ENCODE data around the gene TAOK2. TPM values are rescaled to one million over a fixed set of nuclear protein-coding genes. Genes with fewer than 3 reads are reported as not detected.

Gene TAOK2
- total RNA-seq, 4 donors from 2014 or later = 51.3 to 88.8 (median 66.0) TPM

DNA sequence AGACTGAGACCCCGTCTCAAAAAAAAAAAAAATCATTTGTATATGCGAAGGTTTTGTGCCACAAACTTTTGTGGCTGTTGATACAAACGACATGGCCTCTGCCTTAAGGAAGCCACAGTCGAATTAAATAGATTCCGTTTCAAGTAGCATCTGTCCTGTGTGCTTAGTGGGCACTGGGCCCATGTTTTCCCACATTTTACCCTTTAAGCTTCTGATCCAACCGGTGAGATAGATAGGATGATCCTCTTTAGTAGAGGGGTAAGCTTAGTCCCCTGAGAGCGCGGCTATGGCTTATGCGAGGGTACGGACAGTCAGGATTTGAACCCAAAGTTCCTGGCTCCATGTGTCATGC is 12.6 kb upstream of the TAOK2 start:
- TF ChIP-seq POLR2A (IDR thresholded peaks at IDR 0.05) (no peak), EP300 (IDR thresholded peaks at IDR 0.05) (no peak)
- Histone ChIP-seq H3K9me3 (no peaks in the 10 kb centered on the region), H3K36me3 (peaks cover 0 to 16% (median 0%) of the 10 kb centered on the region in 3 donors), H3K27ac (peak overlapping the region; percentile 88 to 99 (median 96)), H3K4me1 (peaks cover 0 to 18% (median 4%) of the 10 kb centered on the region in 4 donors), H3K27me3 (peaks cover 0 to 7% of the 10 kb centered on the region in 2 donors), H3K4me3 (peak overlapping the region; percentile 77 to 93 (median 84))
- WGBS, 2 donors = 59 to 64% methylated on average over 10 of the region's 10 CpGs
- DNase-seq (ENCODE audit: low spot score in 2 of 2) = no peak

DNA sequence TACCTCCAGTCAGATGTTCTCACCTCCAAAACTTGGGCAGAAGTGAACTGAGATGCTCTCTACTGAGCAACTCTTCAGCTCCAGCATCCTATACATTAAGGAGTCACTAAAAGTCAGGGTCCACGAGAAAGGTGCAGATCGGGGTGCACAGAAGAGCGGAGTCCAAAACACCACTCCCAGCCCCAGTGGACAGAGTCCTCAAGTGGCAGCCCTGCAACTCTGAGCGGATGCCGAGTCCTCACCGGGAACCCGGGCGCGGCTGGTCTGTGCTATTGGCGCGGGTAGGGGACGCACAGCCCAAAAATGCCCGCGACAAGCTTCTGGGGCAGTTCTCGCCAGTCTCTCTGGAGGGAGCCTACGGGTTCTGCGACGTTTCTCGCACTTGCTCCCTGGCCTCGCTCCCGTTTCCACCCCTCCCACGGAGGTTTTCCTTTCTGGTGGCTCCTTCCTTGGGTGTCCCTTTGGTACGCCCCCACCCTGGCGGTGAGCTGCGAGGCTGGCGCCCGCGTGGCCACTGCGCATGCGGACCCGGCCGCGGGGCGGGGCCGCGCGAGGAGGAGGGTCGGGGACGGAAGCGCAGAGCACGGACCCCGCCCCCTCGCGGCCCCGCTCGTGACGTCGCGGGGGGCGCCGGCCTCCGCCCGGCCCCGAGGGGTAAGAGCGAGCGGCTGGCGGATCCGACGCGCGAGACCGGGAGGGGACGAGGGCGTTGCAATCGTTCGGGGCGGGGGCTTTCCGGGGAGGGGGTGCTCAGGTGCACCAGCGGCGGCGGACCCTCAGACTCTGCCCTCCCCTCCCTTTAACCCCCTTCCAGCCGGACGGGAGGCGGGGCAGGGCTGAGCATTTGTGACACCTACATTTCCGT is 12.0 kb upstream of the TAOK2 start, which contains the start of gene TMEM219:
Gene TMEM219 (plus strand): TSS at position 601 of the 865 bp plus-strand sequence. CDS start 1,065 bp downstream, outside the sequence.
- Histone ChIP-seq H3K4me1 (peaks cover 0 to 18% (median 4%) of the 10 kb centered on the region in 4 donors), H3K36me3 (peaks cover 0 to 16% (median 0%) of the 10 kb centered on the region in 3 donors), H3K27me3 (peaks cover 0 to 6% of the 10 kb centered on the region in 2 donors), H3K27ac (peak within 1 kb of the TSS; percentile 88 to 99 (median 96)), H3K9me3 (no peaks in the 10 kb centered on the region), H3K4me3 (peak within 1 kb of the TSS; percentile 77 to 93 (median 84))
- TF ChIP-seq, protein P1, sequence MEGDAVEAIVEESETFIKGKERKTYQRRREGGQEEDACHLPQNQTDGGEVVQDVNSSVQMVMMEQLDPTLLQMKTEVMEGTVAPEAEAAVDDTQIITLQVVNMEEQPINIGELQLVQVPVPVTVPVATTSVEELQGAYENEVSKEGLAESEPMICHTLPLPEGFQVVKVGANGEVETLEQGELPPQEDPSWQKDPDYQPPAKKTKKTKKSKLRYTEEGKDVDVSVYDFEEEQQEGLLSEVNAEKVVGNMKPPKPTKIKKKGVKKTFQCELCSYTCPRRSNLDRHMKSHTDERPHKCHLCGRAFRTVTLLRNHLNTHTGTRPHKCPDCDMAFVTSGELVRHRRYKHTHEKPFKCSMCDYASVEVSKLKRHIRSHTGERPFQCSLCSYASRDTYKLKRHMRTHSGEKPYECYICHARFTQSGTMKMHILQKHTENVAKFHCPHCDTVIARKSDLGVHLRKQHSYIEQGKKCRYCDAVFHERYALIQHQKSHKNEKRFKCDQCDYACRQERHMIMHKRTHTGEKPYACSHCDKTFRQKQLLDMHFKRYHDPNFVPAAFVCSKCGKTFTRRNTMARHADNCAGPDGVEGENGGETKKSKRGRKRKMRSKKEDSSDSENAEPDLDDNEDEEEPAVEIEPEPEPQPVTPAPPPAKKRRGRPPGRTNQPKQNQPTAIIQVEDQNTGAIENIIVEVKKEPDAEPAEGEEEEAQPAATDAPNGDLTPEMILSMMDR (IDR thresholded peaks at IDR 0.05) = peak; percentile 35 to 93 (median 48)
- TF ChIP-seq EP300 (IDR thresholded peaks at IDR 0.05) (peak in 1 of 2 donors; percentile 73), POLR2A (IDR thresholded peaks at IDR 0.05) (peak in 1 of 2 donors; percentile 71)
- 0 to 1% methylated on average over 39 to 53 of the region's 75 CpGs for WGBS, 2 donors
- peak; percentile 71 to 76 for DNase-seq (ENCODE audit: low spot score in 2 of 2)

DNA sequence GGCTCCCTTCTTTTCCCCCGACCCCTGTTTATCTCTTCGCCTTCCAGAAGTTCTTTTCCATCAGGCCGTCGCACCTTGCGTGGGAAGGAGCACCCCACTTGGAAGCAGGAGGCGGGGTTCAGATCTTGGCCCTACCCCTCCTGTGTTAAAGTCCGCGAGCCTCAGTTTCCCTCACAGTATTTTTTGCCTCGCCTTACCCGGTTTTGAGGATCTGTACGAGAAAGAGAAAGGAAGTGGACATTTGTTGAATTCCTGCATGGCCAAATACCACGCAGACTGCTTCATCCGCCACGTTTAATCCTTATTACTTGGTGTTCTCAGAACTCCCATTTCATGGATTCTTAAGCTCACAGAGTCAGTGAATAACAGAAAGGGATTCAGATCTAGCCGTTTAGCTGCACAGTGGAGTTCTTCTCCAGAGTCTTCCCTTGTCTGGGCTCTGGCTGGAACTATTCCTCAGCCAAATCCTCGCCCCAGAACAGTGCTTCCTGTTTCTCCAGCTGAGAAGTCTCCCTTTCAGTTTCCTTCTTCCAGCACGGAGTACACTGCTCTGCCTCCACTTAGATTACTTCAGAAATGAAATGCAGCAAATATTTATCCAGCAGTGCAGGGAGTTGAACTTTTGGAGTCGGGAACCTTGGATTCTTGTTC is 11.2 kb upstream of the TAOK2 start:
- Histone ChIP-seq H3K4me1 (peaks cover 0 to 18% (median 4%) of the 10 kb centered on the region in 4 donors), H3K9me3 (no peaks in the 10 kb centered on the region), H3K36me3 (peaks cover 0 to 19% (median 0%) of the 10 kb centered on the region in 3 donors), H3K4me3 (peak overlapping the region; percentile 77 to 93 (median 84)), H3K27ac (peak overlapping the region; percentile 88 to 99 (median 96)), H3K27me3 (no peaks in the 10 kb centered on the region)
- TF ChIP-seq, protein P1 (IDR thresholded peaks at IDR 0.05) = no peak
- TF ChIP-seq POLR2A (IDR thresholded peaks at IDR 0.05) = no peak
- no peak for TF ChIP-seq EP300 (IDR thresholded peaks at IDR 0.05)
- 2 to 4% methylated on average over 18 of the region's 18 CpGs for WGBS, 2 donors
- peak in 1 of 2 donors; percentile 20 for DNase-seq (ENCODE audit: low spot score in 2 of 2)

DNA sequence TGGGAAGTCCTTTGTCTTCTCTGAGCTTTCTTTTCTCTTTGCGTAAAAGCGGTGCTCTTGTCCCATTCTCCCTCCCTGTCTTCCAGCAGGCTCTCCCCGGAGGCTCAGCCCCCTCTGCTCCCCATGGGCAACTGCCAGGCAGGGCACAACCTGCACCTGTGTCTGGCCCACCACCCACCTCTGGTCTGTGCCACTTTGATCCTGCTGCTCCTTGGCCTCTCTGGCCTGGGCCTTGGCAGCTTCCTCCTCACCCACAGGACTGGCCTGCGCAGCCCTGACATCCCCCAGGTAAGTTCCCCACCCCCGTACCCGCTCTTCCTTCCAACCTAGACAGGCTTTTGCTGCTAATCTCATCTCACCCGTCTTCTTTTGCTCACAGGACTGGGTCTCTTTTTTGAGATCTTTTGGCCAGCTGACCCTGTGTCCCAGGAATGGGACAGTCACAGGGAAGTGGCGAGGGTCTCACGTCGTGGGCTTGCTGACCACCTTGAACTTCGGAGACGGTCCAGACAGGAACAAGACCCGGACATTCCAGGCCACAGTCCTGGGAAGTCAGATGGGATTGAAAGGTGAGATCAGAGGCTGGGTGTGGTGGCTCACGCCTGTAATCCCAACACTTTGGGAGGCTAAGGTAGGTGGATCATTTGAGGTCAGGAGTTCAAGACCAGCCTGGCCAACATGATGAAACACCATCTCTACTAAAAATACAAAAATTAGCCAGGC is 10.5 kb upstream of the TAOK2 start:
- Histone ChIP-seq H3K36me3 (peaks cover 0 to 26% (median 0%) of the 10 kb centered on the region in 3 donors), H3K27me3 (no peaks in the 10 kb centered on the region), H3K9me3 (no peaks in the 10 kb centered on the region), H3K27ac (peak overlapping the region in 3 of 4 donors; percentile 94 to 99 (median 98)), H3K4me3 (peak overlapping the region in 3 of 4 donors; percentile 77 to 93 (median 85)), H3K4me1 (peaks cover 0 to 18% (median 4%) of the 10 kb centered on the region in 4 donors)
- WGBS, 2 donors = 83 to 84% methylated on average over 13 to 14 of the region's 14 CpGs
- no peak for DNase-seq (ENCODE audit: low spot score in 2 of 2)
- no peak for TF ChIP-seq EP300 (IDR thresholded peaks at IDR 0.05)
- TF ChIP-seq, protein P1 (IDR thresholded peaks at IDR 0.05) = no peak
- no peak for TF ChIP-seq POLR2A (IDR thresholded peaks at IDR 0.05)

DNA sequence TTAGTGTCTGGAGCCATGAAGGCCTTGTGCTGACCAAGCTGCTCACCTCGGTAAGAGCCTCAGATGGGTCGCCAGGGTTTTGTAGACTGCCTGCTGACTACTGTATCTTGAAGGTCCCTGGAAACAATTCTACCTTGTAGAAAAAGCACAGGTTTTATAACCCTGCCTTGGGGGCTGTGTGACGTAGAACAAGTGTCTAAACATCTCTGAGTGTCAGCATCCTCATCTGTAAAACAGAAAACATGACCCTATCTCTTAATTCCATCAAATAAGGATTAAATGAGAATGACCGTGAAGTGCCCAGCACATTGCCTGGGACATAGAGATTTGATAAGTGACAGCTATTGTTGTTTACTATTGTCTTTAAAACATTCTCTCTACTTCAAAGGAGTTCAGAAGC is 5.5 kb upstream of the TAOK2 start:
- H3K4me1 ChIP-seq = peaks cover 0 to 9% (median 0%) of the 10 kb centered on the region in 4 donors

More for the DNA sequence above, 5.5 kb upstream of the TAOK2 start:
- Histone ChIP-seq H3K36me3 (peaks cover 0 to 62% (median 5%) of the 10 kb centered on the region in 3 donors), H3K9me3 (no peaks in the 10 kb centered on the region), H3K4me3 (no peak overlapping the region), H3K27ac (no peak overlapping the region), H3K27me3 (no peaks in the 10 kb centered on the region)
- no peak for DNase-seq (ENCODE audit: low spot score in 2 of 2)
- WGBS, 2 donors = 88 to 89% methylated on average over 4 of the region's 4 CpGs
- TF ChIP-seq, protein P1 (IDR thresholded peaks at IDR 0.05) = no peak
- TF ChIP-seq POLR2A (IDR thresholded peaks at IDR 0.05) (no peak), EP300 (IDR thresholded peaks at IDR 0.05) (no peak)

All from tibial nerve (tissue), 4 donors.